Mesothelial cell of epicardium (in vitro differentiated cells): ENCODE results near the gene SORBS1. TPM values are rescaled to one million over a fixed set of nuclear protein-coding genes. Genes with fewer than 3 reads are reported as not detected.

Source experiments
- DNase-seq, 2 experiments: peaks; one replicate each; pipeline ENCODE4 v3.0.0; 2021; ENCODE audit warnings: low spot score in 2 of 2; ENCODE audit not compliant: unreplicated experiment in 2 of 2
- H3K27ac Mint-ChIP-seq: 2 replicates; pipeline ENCODE4 v1.8.0; 2021; ENCODE audit warnings: mixed read lengths
- H3K27me3 Mint-ChIP-seq: 2 replicates; pipeline ENCODE4 v1.8.0; 2021; ENCODE audit warnings: low read depth, mixed read lengths
- H3K36me3 Mint-ChIP-seq: 2 replicates; pipeline ENCODE4 v1.8.0; 2021; ENCODE audit warnings: mixed read lengths
- H3K4me1 Mint-ChIP-seq: 2 replicates; pipeline ENCODE4 v1.8.0; 2021; ENCODE audit warnings: mixed read lengths
- H3K4me3 Mint-ChIP-seq: 2 replicates; pipeline ENCODE4 v1.8.0; 2021; ENCODE audit warnings: mild to moderate bottlenecking, moderate library complexity, mixed read lengths
- H3K9me3 Mint-ChIP-seq: 2 replicates; pipeline ENCODE4 v1.8.0; 2021; ENCODE audit warnings: mixed read lengths
- total RNA-seq: library from RNA; stranded (reverse); gene quantifications from 3 replicates; pipeline ENCODE4 v1.2.1, GENCODE V29; 2021
- TF ChIP-seq, protein P1 (sequence below): fragments of 200-600 bp; sonication (generic); IDR thresholded peaks from one replicate; pipeline ENCODE4 v1.5.0; 2021; ENCODE audit warnings: antibody characterized with exemption; ENCODE audit not compliant: unreplicated experiment

Gene SORBS1
- total RNA-seq, 1 donor from 2014 or later, result 24.9 TPM

DNA sequence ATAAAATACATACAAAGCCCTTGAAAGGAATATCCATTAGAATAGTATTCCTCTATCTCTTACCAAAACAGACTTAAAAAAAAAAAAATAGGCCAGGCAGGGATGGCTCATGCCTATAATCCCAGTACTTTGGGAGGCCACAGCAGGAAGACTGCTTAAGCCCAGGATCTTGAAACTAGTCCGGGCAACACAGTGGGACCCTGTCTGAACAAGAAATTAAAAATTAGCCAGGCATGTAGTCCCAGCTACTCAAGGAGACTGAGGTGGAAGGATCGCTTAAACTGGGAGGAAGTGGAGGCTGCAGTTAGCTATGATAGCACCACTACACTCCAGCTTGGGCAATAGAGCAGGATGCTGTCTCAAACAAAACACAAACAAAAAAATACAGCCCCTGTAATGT, 280.0 kb downstream of the SORBS1 start:
- no peak overlapping the region for H3K4me3 Mint-ChIP-seq
- H3K27me3 Mint-ChIP-seq, result no peaks in the 10 kb centered on the region
- no peak overlapping the region for H3K27ac Mint-ChIP-seq
- no peak for DNase-seq
- peaks cover 18% of the 10 kb centered on the region for H3K4me1 Mint-ChIP-seq
- H3K36me3 Mint-ChIP-seq, result peaks cover 2% of the 10 kb centered on the region
- TF ChIP-seq, protein P1, sequence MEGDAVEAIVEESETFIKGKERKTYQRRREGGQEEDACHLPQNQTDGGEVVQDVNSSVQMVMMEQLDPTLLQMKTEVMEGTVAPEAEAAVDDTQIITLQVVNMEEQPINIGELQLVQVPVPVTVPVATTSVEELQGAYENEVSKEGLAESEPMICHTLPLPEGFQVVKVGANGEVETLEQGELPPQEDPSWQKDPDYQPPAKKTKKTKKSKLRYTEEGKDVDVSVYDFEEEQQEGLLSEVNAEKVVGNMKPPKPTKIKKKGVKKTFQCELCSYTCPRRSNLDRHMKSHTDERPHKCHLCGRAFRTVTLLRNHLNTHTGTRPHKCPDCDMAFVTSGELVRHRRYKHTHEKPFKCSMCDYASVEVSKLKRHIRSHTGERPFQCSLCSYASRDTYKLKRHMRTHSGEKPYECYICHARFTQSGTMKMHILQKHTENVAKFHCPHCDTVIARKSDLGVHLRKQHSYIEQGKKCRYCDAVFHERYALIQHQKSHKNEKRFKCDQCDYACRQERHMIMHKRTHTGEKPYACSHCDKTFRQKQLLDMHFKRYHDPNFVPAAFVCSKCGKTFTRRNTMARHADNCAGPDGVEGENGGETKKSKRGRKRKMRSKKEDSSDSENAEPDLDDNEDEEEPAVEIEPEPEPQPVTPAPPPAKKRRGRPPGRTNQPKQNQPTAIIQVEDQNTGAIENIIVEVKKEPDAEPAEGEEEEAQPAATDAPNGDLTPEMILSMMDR, result no peak
- H3K9me3 Mint-ChIP-seq, result no peaks in the 10 kb centered on the region

DNA sequence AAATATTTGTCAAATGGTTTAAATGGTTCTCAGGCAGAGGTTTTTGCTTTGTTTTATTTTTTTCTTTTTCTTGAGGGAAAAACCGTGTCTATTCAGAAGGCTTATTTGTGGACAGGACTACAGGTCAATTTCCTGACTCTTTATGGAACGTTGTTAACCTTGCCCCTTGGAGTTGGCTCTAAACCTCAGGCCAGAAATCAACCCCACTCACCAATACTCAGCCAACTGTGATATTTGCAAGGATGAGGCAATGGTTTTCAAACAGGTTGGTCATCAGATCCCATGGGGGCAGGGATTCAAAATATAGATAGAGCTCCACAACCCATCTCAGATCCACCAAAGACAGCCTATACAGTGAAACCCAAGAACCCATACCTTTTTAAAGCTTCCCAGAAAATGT, 280.5 kb downstream of the SORBS1 start:
- H3K4me3 Mint-ChIP-seq, result no peak overlapping the region
- H3K27me3 Mint-ChIP-seq, result no peaks in the 10 kb centered on the region
- no peak for DNase-seq
- H3K9me3 Mint-ChIP-seq, result no peaks in the 10 kb centered on the region
- peaks cover 2% of the 10 kb centered on the region for H3K36me3 Mint-ChIP-seq
- no peak overlapping the region for H3K27ac Mint-ChIP-seq
- TF ChIP-seq, protein P1, result no peak
- peaks cover 23% of the 10 kb centered on the region for H3K4me1 Mint-ChIP-seq

DNA sequence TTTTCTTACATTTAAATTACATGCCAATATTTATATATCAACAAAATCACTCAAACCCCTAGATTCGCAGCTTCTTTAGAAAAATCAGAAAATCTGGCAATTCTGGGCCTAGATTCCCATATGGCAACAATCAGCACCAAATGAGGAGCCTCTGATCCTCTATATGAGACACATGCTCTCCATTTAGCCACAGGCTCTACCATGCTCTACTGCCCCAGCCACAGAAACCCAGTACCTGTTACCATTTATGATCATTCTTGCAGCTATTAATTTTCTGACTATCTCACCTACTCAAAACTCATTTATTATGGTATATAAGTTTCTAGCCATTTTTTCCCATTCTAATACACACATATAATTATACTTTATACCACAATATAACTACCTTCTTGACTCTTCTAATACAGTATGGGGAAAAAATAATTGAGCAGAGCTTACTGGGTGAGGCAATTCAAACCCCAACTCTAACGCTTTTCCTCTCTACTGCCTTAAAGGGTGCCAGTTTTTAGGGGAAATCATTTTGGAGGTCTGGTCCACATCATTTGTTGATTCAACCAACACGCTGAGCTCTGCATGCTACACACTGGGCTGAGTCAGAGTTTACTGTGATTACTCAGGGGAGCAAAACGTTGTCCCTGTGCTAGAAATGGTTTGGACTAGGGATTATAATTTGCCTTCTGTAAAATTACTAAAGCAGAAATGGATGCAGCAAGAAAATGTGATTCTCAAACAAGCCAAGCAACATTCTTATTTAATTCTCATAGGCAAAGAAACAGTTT, 281.9 kb downstream of the SORBS1 start:
- TF ChIP-seq, protein P1, result no peak
- H3K4me3 Mint-ChIP-seq, result no peak overlapping the region
- peaks cover 27% of the 10 kb centered on the region for H3K4me1 Mint-ChIP-seq
- H3K27me3 Mint-ChIP-seq, result no peaks in the 10 kb centered on the region
- peaks cover 3% of the 10 kb centered on the region for H3K9me3 Mint-ChIP-seq
- peaks cover 2% of the 10 kb centered on the region for H3K36me3 Mint-ChIP-seq
- no peak for DNase-seq
- H3K27ac Mint-ChIP-seq, result peak overlapping the region; percentile 34

DNA sequence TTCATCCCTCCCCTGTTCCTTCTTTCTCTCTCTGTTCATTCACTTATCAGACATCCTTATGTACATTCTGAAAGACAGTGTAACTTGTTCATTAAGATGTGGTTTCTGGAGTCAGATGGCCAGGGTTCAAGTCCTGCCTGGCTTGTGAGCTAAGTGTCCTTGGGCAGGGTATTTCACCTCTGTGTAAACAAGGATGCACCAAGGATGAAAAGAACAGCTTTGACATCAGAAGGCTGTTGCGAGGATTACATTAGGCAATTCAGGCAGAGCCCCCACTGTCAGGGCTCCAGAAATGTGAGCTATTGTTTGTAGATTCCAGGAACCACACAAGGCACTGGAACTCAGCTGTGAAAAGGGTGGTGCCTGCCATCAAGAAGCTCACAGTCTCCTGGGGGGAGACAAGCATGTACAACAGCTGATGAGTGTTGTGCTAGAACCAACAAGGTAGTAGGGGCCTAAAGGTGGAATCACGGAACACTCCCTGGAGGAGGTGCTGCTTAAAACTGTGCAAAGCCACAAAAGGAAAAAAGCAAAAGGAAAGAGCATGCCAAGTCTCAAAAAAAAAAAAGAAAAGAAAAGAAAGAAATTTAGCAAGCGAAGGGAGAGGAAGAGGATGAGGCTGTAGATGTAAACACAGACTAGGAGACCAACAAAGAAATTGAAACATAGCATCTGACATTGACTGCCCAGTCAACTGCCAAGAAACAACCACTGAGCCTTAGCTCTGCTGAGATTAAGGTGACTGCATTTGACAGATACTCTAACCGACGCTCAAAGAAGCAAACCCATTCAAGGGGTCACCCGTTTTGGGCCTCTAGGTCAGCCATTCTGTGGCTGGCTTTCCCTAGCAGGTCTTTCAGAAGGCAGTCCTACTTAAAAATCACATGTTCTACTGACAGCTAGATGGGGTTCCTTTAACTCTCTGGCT, 282.8 kb downstream of the SORBS1 start:
- Mint-ChIP-seq H3K4me1 (peaks cover 35% of the 10 kb centered on the region), H3K27ac (peak overlapping the region; percentile 65), H3K27me3 (no peaks in the 10 kb centered on the region), H3K36me3 (peaks cover 2% of the 10 kb centered on the region), H3K4me3 (no peak overlapping the region), H3K9me3 (peaks cover 3% of the 10 kb centered on the region)
- DNase-seq, result no peak
- TF ChIP-seq, protein P1, result no peak

DNA sequence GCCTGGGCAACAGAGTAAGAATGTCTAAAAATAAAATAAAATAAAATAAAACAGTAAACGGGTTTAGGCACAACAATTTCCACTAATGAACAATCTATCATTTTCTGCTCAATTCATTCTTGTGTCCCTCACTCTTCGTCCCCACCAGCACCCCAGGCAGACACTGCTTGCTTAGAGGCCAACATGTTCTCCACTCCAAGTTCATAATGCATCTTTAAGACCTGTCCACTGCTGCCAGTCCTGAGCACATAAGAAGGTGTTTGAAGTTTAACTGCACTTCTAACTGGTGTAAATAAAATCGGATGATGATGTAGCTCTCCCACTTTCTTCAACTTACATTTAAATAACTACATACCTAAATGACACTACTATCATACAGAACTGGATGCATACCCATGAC, 283.6 kb downstream of the SORBS1 start:
- Mint-ChIP-seq H3K4me3 (no peak overlapping the region), H3K27ac (peak overlapping the region; percentile 65), H3K4me1 (peaks cover 36% of the 10 kb centered on the region), H3K36me3 (peaks cover 2% of the 10 kb centered on the region), H3K9me3 (peaks cover 3% of the 10 kb centered on the region), H3K27me3 (no peaks in the 10 kb centered on the region)
- DNase-seq, result no peak
- TF ChIP-seq, protein P1, result no peak
